SU-DHL-6 (cell line): ENCODE data around the gene CCDC136.

Source experiments
- EZH2phosphoT487 ChIP-seq: fragments of 200-600 bp; sonication (generic), shearing (Covaris generic); conservative IDR thresholded peaks from 2 replicates; pipeline ENCODE4 v1.6.1; 2018; ENCODE audit warnings: mild to moderate bottlenecking, antibody characterized with exemption, low read length, moderate library complexity, mixed read lengths
- TF ChIP-seq, protein P1 (sequence below): fragments of 200-600 bp; sonication (generic); IDR thresholded peaks from one replicate; pipeline ENCODE4 v1.5.1; 2017; ENCODE audit warnings: antibody characterized with exemption, mild to moderate bottlenecking, low read length, moderate library complexity; ENCODE audit not compliant: insufficient read depth, poor library complexity, severe bottlenecking

GRCh38 chr7:128835790-128836641, 44.2 kb downstream of the CCDC136 start:
- TF ChIP-seq, protein P1, sequence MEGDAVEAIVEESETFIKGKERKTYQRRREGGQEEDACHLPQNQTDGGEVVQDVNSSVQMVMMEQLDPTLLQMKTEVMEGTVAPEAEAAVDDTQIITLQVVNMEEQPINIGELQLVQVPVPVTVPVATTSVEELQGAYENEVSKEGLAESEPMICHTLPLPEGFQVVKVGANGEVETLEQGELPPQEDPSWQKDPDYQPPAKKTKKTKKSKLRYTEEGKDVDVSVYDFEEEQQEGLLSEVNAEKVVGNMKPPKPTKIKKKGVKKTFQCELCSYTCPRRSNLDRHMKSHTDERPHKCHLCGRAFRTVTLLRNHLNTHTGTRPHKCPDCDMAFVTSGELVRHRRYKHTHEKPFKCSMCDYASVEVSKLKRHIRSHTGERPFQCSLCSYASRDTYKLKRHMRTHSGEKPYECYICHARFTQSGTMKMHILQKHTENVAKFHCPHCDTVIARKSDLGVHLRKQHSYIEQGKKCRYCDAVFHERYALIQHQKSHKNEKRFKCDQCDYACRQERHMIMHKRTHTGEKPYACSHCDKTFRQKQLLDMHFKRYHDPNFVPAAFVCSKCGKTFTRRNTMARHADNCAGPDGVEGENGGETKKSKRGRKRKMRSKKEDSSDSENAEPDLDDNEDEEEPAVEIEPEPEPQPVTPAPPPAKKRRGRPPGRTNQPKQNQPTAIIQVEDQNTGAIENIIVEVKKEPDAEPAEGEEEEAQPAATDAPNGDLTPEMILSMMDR: no peak
- TF ChIP-seq EZH2phosphoT487: no peak
